Smooth muscle cell (in vitro differentiated cells): ENCODE results near the gene RAD18. TPM values are rescaled to one million over a fixed set of nuclear protein-coding genes. Genes with fewer than 3 reads are reported as not detected.

Experiments
- DNase-seq: peaks from one replicate; lab custom pipeline; 2025; ENCODE audit not compliant: unreplicated experiment; lab: John Stamatoyannopoulos, UW
- H2AFZ ChIP-seq: fragments of 200-600 bp; sonication (generic); 2 replicates; pipeline ENCODE4 v1.6.0; 2016; ENCODE audit warnings: antibody characterized with exemption, low read depth, mild to moderate bottlenecking
- H3F3A ChIP-seq: fragments of 200-600 bp; sonication (generic); 2 replicates; pipeline ENCODE4 v1.6.0; 2017; ENCODE audit warnings: antibody characterized with exemption, low read depth
- H3K27ac ChIP-seq: fragments of 200-600 bp; sonication (generic); 2 replicates; pipeline ENCODE4 v1.5.1; 2016; ENCODE audit warnings: low read depth, mild to moderate bottlenecking
- H3K27me3 ChIP-seq: fragments of 200-600 bp; sonication (generic); 2 replicates; pipeline ENCODE4 v1.6.1; 2016; ENCODE audit warnings: low read depth, mild to moderate bottlenecking
- H3K36me3 ChIP-seq: fragments of 200-600 bp; sonication (generic); 2 replicates; pipeline ENCODE4 v1.5.1; 2016; ENCODE audit warnings: low read depth
- H3K4me1 ChIP-seq: fragments of 200-600 bp; sonication (generic); 2 replicates; pipeline ENCODE4 v1.5.1; 2016; ENCODE audit warnings: low read depth
- H3K4me2 ChIP-seq: fragments of 200-600 bp; sonication (generic); 2 replicates; pipeline ENCODE4 v1.6.0; 2016; ENCODE audit warnings: mild to moderate bottlenecking
- H3K4me3 ChIP-seq: fragments of 200-600 bp; sonication (generic); 2 replicates; pipeline ENCODE4 v1.5.1; 2016; ENCODE audit warnings: mild to moderate bottlenecking
- H3K79me2 ChIP-seq: fragments of 200-600 bp; sonication (generic); 2 replicates; pipeline ENCODE4 v1.6.0; 2016; ENCODE audit warnings: low read depth, mild to moderate bottlenecking
- H3K9ac ChIP-seq: fragments of 200-600 bp; sonication (generic); 2 replicates; pipeline ENCODE4 v1.6.0; 2016; ENCODE audit warnings: low read depth
- H3K9me3 ChIP-seq: fragments of 200-600 bp; sonication (generic); replicated peaks from 2 replicates; pipeline ENCODE4 v1.5.1; 2016; ENCODE audit warnings: low read depth
- H4K20me1 ChIP-seq: fragments of 200-600 bp; sonication (generic); 2 replicates; pipeline ENCODE4 v1.6.0; 2016; ENCODE audit warnings: low read depth
- CTCF ChIP-seq: fragments of 200-600 bp; sonication (generic); IDR thresholded peaks from 2 replicates; pipeline ENCODE4 v1.5.1; 2017; ENCODE audit warnings: borderline replicate concordance, mild to moderate bottlenecking, antibody characterized with exemption; ENCODE audit not compliant: insufficient read depth, poor library complexity, severe bottlenecking
- WGBS: methylation state at CpG from one replicate; pipeline ENCODE4 v1.1.7; 2016; ENCODE audit warnings: low lambda C conversion rate; 5-methylcytosine and 5-hydroxymethylcytosine counted together
- polyA plus RNA-seq: library from polyadenylated mRNA; unstranded; fragments of >200 nt; fragmentation: Nextera tagmentation; extraction: Ambion mirVana; gene quantifications from 2 replicates; pipeline ENCODE4 v1.2.1, GENCODE V29; 2016
- total RNA-seq: library from RNA; depleted of rRNA; stranded (reverse); fragments of >200 nt; gene quantifications from 2 replicates; pipeline ENCODE4 v1.2.3, GENCODE V29; 2014

RAD18 gene
- total and polyA plus RNA-seq, 2 experiments from 2014 or later, result 8.9 to 16.0 TPM

GRCh38 chr3:8964436-8965370 lies 1.4 kb upstream of the RAD18 start:
- H3K9me3 ChIP-seq, result no peaks in the 10 kb centered on the region
- H3K9ac ChIP-seq, result no peak overlapping the region
- peak overlapping the region; percentile 37 for H2AFZ ChIP-seq
- peaks cover 32% of the 10 kb centered on the region for H3K79me2 ChIP-seq
- no peak for DNase-seq
- H3F3A ChIP-seq, result no peaks in the 10 kb centered on the region
- H3K27ac ChIP-seq, result no peak overlapping the region
- H4K20me1 ChIP-seq, result no peaks in the 10 kb centered on the region
- TF ChIP-seq CTCF, result no peak
- H3K4me3 ChIP-seq, result no peak overlapping the region
- H3K36me3 ChIP-seq, result no peaks in the 10 kb centered on the region
- 62% methylated on average over 11 of the region's 11 CpGs for WGBS
- H3K4me1 ChIP-seq, result peaks cover 10% of the 10 kb centered on the region
- no peak overlapping the region for H3K4me2 ChIP-seq
- H3K27me3 ChIP-seq, result peaks cover 12% of the 10 kb centered on the region

DNA sequence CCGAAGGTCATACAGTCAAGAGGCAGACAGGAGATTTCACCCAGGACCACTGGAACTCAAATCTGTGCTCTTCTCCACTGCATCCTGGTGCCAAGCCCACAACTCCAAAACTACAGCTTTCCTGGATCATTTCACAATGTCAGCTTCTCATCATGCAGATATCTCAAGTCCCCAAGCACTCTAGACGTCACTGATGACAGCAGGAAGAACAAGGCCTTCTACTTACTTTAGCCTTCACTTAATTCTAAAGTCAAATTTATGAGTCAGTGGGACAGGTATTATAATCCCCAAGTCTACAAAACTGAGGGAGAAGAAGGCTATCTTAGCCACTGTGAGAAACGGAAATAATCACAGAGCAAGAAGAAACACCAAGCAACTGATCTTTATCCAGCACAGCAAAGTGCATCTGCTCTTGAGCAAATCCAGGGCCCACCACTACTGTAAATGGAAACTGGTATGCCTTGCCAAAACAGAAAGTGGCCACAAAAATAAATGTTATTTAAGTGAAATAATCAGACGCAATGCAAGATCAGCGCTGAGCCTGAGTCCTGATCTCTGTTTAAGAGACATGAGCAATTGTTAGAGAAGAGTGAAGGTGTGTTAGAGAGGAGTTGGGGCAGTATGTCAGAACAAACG lies 928 bp downstream of the RAD18 start:
- peaks cover 33% of the 10 kb centered on the region for H3K79me2 ChIP-seq
- peaks cover 10% of the 10 kb centered on the region for H3K4me1 ChIP-seq
- TF ChIP-seq CTCF, result no peak
- H3K4me3 ChIP-seq, result peak overlapping the region; percentile 82
- peak overlapping the region; percentile 91 for H3K9ac ChIP-seq
- H3K27ac ChIP-seq, result peak overlapping the region; percentile 67
- H3F3A ChIP-seq, result no peaks in the 10 kb centered on the region
- WGBS, result 30% methylated on average over 6 of the region's 6 CpGs
- H3K4me2 ChIP-seq, result peak overlapping the region; percentile 92
- H2AFZ ChIP-seq, result peak overlapping the region; percentile 99
- no peaks in the 10 kb centered on the region for H3K9me3 ChIP-seq
- no peaks in the 10 kb centered on the region for H4K20me1 ChIP-seq
- DNase-seq, result no peak
- H3K36me3 ChIP-seq, result peaks cover 5% of the 10 kb centered on the region
- H3K27me3 ChIP-seq, result no peaks in the 10 kb centered on the region

GRCh38 chr3:8959668-8960067 lies 3.6 kb downstream of the RAD18 start:
- Histone ChIP-seq H4K20me1 (peaks cover 2% of the 10 kb centered on the region), H3K9ac (no peak overlapping the region), H3K27ac (no peak overlapping the region), H3K27me3 (no peaks in the 10 kb centered on the region), H3K4me1 (peaks cover 20% of the 10 kb centered on the region), H2AFZ (no peak overlapping the region), H3K4me2 (no peak overlapping the region), H3F3A (no peaks in the 10 kb centered on the region), H3K4me3 (no peak overlapping the region), H3K79me2 (peaks cover 34% of the 10 kb centered on the region), H3K9me3 (no peaks in the 10 kb centered on the region), H3K36me3 (peaks cover 5% of the 10 kb centered on the region)
- WGBS, result 95% methylated on average over 8 of the region's 8 CpGs
- no peak for DNase-seq
- no peak for TF ChIP-seq CTCF
